Chondrocyte (in vitro differentiated cells): ENCODE data around the gene YIPF5. TPM values are rescaled to one million over a fixed set of nuclear protein-coding genes. Genes with fewer than 3 reads are reported as not detected.
A peak's percentile ranks its signal among the peaks of the same experiment; 100 is the strongest.

ENCODE experiments used
- DNase-seq: peaks from one replicate; pipeline ENCODE4 v3.0.0; 2021; ENCODE audit warnings: mixed read lengths, low spot score
- H3K27ac Mint-ChIP-seq: one replicate; pipeline ENCODE4 v1.8.0; 2021; ENCODE audit warnings: mild to moderate bottlenecking, moderate library complexity, mixed read lengths; ENCODE audit not compliant: unreplicated experiment
- H3K27me3 Mint-ChIP-seq: 2 replicates; pipeline ENCODE4 v1.8.0; 2021; ENCODE audit warnings: low read depth, mixed read lengths
- H3K36me3 Mint-ChIP-seq: 2 replicates; pipeline ENCODE4 v1.8.0; 2021; ENCODE audit warnings: low read depth, mixed read lengths
- H3K4me1 Mint-ChIP-seq: 2 replicates; pipeline ENCODE4 v1.8.0; 2021; ENCODE audit warnings: low read depth, mild to moderate bottlenecking, mixed read lengths
- H3K4me3 Mint-ChIP-seq: one replicate; pipeline ENCODE4 v1.8.0; 2021; ENCODE audit warnings: mild to moderate bottlenecking, moderate library complexity, mixed read lengths; ENCODE audit not compliant: unreplicated experiment
- H3K9me3 Mint-ChIP-seq: 2 replicates; pipeline ENCODE4 v1.8.0; 2021; ENCODE audit warnings: low read depth, mixed read lengths
- CTCF ChIP-seq: fragments of 200-600 bp; sonication (generic); IDR thresholded peaks from 2 replicates; pipeline ENCODE4 v1.5.0; 2021; ENCODE audit warnings: antibody characterized with exemption, mild to moderate bottlenecking, moderate library complexity
- total RNA-seq: library from RNA; stranded (reverse); gene quantifications from 3 replicates; pipeline ENCODE4 v1.2.1, GENCODE V29; 2021

YIPF5 gene
- total RNA-seq, 1 donor from 2014 or later: 113 TPM

GRCh38 chr5:144167998-144168397 lies 2.5 kb downstream of the YIPF5 start:
- no peak for DNase-seq
- Mint-ChIP-seq H3K4me3 (no peak overlapping the region), H3K27ac (no peak overlapping the region), H3K4me1 (peaks cover 45% of the 10 kb centered on the region), H3K9me3 (no peaks in the 10 kb centered on the region), H3K27me3 (no peaks in the 10 kb centered on the region), H3K36me3 (peaks cover 17% of the 10 kb centered on the region)
- TF ChIP-seq CTCF: no peak

GRCh38 chr5:144166696-144167095 lies 3.8 kb downstream of the YIPF5 start:
- no peak for TF ChIP-seq CTCF
- DNase-seq: no peak
- Mint-ChIP-seq H3K27ac (no peak overlapping the region), H3K36me3 (peaks cover 24% of the 10 kb centered on the region), H3K4me1 (peaks cover 50% of the 10 kb centered on the region), H3K9me3 (no peaks in the 10 kb centered on the region), H3K4me3 (no peak overlapping the region), H3K27me3 (no peaks in the 10 kb centered on the region)

GRCh38 chr5:144162686-144163085 lies 7.8 kb downstream of the YIPF5 start:
- H3K4me3 Mint-ChIP-seq: no peak overlapping the region
- peaks cover 19% of the 10 kb centered on the region for H3K4me1 Mint-ChIP-seq
- no peak for TF ChIP-seq CTCF
- H3K9me3 Mint-ChIP-seq: no peaks in the 10 kb centered on the region
- H3K27me3 Mint-ChIP-seq: no peaks in the 10 kb centered on the region
- no peak for DNase-seq
- H3K27ac Mint-ChIP-seq: peak overlapping the region; percentile 23
- H3K36me3 Mint-ChIP-seq: peaks cover 32% of the 10 kb centered on the region

GRCh38 chr5:144156767-144157171 lies 13.7 kb downstream of the YIPF5 start:
- no peaks in the 10 kb centered on the region for H3K9me3 Mint-ChIP-seq
- H3K4me1 Mint-ChIP-seq: peaks cover 4% of the 10 kb centered on the region
- H3K36me3 Mint-ChIP-seq: peaks cover 12% of the 10 kb centered on the region
- no peaks in the 10 kb centered on the region for H3K27me3 Mint-ChIP-seq
- peak overlapping the region; percentile 24 for H3K27ac Mint-ChIP-seq
- no peak overlapping the region for H3K4me3 Mint-ChIP-seq
- DNase-seq: no peak
- no peak for TF ChIP-seq CTCF

GRCh38 chr5:144151026-144151425 lies 19.4 kb downstream of the YIPF5 start:
- Mint-ChIP-seq H3K9me3 (no peaks in the 10 kb centered on the region), H3K4me1 (peaks cover 6% of the 10 kb centered on the region), H3K27me3 (no peaks in the 10 kb centered on the region), H3K36me3 (no peaks in the 10 kb centered on the region), H3K4me3 (no peak overlapping the region), H3K27ac (no peak overlapping the region)
- TF ChIP-seq CTCF: no peak
- no peak for DNase-seq
